GM19099 (cell line): ENCODE results near the gene NKAIN2.

Experiments
- POLR2A ChIP-seq: IDR thresholded peaks from 3 replicates; pipeline ENCODE4 v1.6.1; 2011; ENCODE audit warnings: low read depth; ENCODE audit not compliant: insufficient read length; ENCODE audit errors: extremely low read depth

Gene NKAIN2

DNA sequence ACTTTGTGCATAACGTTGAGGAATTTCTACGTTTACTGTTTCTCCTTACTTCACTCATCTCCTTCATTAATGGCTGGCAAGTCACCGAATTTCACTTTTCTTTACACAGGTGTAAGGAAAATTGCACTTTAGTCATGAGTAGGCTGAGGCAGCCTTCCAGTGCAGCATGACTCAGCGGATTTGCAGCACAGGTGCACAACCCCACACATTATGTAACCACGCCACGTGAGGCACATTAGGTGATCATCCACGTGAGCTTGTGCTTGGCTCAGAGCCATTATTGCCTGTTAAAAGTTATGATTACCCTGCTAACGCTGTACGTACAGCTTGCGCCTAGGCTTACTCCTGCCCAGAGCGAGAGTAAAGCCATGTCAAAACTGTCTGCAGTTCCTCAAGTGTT is 158.8 kb downstream of the NKAIN2 start:
- TF ChIP-seq POLR2A, result no peak

DNA sequence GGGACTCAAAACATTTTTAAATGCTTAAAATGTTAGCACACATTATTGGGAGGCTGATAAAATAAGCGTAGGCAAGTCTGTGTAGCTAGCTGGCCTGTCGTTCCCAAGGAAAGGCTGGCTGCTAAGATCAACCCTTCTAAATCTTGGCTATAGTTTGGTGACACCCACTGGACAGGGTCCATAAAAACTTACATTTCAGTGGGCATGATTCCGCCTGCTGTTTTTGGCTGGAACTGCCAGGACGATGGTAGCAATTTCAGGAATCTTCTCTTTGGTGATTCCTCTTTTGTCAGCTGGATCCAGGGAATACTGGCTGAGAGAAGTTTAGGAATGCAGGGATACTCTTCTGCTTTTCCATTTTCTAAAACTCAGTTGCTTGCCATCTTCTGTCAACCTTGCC is 162.2 kb downstream of the NKAIN2 start:
- TF ChIP-seq POLR2A, result no peak

DNA sequence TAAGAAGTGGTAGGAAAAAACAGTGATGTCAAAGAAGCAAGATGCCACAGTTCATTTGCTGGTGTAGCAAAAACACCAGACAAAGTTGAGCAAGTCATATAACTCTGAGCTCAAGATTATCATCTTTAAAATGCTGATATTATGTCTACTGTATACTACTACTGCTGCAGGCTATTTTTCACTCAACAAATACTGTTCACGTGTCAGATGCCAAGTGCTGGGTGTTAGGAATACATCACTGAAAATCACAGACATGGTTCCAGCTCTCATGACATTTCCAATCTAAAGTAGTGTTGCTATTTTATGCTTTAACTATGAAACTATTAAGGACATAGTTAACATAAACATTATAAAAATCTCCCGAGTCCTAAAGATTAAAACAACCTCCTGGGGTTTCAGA is 163.0 kb downstream of the NKAIN2 start:
- no peak for TF ChIP-seq POLR2A

DNA sequence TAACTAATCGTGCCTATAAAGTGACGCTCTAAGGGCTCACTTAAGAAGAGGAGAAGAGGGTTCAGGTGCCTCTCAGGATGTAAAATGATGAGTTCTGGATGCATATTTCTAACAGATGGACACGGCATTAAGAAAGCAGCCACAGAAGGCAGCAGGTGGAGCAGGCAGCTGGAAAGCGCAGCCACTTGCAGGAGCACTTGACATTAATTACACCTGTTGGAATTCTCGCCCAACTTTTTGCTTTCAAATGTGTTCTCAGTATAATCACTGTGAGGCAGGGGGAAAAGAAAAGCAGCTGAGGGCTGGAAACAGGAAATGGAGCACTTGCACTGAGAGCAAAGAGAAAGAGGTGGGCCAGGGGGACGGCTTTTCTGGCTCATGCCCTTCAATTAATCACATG is 164.2 kb downstream of the NKAIN2 start:
- TF ChIP-seq POLR2A, result no peak

DNA sequence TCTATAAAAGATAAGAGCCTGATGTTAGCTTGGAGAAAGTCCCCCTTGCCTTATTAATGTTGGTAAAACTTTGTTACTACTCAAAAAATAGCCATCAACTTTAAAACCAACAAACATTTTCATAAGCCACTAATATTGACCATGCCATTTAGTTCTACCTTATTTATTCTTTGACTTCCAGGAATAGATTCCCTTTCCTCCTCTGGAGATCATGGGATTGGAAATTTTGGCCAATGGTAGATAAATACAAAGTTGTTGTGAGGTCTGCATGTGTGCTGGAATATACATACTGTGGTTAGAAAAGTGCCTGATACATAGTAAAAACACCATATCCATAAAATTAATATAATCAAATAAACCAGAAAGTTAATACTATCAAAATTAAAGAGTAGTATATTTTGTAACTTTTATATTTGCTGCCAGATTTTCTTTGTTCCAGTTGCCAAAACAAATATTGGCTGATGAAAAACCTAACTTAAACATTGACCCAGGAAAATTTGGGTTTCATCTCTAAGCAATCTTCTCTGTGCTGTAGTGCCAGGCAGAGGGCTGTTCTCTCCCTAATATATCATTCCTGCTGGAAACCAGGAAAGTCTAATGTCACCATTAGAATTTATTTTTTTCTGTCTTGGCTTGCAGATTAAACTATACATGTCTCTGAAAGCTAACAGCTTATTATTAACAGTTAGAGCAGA is 169.1 kb downstream of the NKAIN2 start:
- no peak for TF ChIP-seq POLR2A

DNA sequence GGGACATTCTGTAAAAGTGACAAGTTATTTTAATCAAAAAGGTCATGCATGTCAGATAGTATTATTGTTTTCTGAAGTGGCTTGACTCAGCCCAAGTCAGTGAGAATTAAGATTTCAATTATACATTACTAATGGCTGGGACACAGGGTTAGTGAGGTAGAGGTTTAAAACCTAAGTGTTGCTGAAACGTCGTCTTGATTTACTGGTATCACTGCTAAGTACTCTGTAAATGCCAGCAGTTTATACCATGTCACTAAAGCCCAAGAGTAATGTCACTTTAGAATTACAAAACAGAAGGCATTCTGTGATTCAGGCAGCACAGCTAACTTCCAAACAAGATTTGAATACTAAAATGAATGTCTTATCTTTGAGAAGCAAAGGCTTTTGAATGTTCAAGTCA is 176.6 kb downstream of the NKAIN2 start:
- no peak for TF ChIP-seq POLR2A

DNA sequence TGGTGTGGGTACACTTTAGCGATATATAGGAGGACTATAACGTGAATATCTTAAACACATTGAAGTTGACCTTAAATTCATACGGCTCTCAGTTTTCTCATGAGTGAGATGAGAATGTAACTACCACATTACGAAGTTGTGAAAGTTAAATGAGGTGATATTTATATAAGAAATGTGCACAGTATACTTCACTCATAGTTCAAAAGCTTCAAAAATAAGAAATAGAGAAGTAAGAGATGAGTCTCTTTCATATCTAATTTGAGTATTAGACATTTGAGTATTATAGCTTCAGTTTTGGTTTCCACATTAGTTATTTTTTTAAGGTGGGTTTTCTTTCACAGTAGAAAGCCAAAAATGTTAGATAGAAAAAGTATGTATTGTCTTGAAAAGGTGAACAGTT is 183.3 kb downstream of the NKAIN2 start:
- TF ChIP-seq POLR2A, result no peak

DNA sequence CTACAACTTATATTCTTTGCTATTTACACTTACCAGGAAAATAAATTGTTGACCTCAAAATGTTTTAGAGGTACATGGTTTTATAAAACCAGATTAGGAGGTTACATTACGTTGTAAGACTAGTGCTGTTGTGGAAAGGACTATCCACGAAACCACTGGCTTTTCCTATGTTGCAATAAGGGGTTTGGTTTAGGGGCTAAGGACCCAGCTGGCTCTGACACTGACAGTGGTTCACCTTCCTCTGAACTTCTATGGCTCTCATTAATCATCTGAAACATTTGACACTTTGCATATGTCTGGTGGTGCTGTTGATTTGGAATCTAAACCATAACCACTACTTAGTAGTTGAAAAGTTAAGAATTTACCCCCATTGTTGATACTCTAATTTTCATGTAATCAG is 186.7 kb downstream of the NKAIN2 start:
- TF ChIP-seq POLR2A, result no peak

DNA sequence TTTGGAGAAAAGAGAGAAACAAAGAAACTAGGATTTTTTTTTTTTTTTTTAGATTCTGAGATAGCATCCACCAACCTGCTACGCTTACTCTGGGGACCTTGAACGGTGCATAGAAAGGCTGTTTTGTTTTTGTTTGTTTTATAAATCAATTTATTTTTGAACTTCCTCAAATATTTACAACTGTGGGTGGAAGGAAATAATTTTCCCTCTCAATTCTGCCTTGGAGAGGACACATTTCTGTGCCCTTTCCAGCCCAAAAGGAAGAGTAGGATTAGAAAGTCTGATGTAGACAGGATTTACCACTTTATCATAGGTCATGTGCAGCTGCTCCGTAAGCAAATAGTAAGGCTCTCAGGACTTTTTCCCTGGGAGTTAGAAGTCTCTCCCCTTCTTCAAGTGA is 190.5 kb downstream of the NKAIN2 start:
- no peak for TF ChIP-seq POLR2A

DNA sequence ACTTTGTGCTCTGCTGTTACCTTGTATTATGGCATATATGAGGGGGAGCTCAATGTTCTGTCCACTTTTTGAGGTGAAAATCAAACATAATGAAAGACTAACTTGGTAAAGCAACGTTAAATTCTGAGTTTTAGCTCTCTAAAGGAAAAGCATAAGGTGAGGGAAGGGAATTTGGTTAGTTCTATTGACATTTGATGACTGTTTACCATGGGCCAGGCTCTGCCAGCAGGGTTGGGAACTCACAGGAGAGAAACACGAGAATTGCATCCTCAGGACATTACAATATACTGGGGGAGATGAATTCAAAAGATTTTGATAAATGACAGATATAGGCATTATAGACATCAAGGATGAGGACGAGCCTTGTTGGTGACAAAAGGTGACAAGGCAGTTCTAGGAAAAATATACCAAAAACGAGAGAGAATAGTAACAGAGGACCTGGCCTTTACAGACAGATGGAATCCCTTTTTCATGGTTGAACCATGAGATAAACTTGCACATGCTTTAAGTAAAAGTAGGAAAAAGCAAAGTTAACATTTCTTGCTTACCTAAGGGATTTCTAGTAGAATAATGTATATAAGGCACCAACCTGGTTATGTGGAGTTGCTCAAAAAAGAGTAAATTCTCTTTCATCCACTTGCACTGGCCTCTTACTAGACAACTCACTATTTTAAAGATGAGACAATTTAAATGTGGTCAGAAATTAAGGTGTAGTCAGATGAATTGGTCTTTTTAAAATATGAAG is 191.4 kb downstream of the NKAIN2 start:
- TF ChIP-seq POLR2A, result no peak

DNA sequence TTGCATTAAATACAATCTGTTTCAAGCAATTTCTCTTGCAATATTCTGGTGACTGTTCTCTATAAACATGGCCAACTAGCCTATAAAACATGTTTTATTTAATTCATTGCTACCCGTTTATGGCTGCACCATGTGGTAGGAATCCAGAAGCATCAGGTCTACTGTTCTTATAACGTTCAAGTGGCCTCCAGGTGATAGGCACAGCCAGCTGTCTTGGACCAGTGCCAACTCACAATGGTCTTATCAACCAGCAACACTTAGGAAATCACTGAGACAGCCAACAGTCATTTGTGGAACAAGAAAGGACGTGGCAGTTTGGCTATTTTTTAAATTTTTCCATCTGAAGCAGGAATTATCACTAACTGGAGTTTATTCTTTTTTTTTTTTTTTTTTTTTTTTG is 193.6 kb downstream of the NKAIN2 start:
- TF ChIP-seq POLR2A, result no peak

DNA sequence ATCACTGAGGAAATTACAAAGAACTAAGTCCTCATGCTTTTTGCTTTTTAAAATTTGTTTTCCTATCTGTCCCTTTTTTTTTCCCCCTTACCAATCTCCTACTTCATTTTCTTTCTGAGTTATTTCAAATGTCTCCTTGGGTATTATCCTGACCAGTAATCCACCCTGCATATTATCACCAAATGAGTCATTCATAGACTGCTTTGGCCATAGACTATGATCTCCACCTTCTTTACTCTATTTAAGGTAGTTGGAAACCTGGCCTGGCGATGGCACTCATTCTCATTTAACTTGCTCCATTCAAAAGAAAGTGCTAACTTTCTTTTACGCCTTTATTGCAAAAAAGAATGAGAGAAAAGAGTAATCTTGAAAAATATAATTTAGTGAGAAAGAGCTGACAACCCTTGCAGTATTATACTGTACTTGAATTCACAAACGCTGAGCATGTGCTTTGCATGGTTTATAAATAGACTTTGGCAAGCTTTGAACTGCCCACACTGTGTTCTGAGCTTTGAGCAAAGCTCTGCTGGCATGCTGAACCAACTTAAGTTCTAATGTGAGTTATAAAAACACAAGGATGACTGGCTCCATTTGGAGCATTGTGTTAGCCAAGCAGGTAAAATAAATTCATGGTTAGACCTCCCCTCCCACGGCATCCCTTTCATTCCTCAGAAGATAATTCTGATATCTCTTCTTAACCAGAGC is 198.9 kb downstream of the NKAIN2 start:
- TF ChIP-seq POLR2A, result no peak

DNA sequence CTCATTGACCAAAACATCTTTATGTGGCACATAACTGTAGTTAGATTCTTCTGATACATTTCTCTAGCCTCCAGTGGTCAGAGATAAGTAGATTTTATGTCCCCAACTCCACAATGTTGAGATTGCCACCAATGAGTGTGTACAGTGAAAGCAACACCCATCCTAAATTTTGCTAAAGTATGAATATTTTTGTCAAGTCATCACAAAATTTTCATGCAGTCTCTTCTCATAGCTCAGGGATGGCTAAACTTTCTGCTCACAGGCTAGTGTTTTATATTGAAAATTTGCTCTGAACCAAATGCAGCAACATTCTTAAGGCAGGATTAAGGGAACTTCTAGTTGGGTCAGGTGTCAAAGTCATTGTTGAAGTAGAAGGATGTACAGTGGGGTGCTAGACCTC is 203.6 kb downstream of the NKAIN2 start:
- TF ChIP-seq POLR2A, result no peak

DNA sequence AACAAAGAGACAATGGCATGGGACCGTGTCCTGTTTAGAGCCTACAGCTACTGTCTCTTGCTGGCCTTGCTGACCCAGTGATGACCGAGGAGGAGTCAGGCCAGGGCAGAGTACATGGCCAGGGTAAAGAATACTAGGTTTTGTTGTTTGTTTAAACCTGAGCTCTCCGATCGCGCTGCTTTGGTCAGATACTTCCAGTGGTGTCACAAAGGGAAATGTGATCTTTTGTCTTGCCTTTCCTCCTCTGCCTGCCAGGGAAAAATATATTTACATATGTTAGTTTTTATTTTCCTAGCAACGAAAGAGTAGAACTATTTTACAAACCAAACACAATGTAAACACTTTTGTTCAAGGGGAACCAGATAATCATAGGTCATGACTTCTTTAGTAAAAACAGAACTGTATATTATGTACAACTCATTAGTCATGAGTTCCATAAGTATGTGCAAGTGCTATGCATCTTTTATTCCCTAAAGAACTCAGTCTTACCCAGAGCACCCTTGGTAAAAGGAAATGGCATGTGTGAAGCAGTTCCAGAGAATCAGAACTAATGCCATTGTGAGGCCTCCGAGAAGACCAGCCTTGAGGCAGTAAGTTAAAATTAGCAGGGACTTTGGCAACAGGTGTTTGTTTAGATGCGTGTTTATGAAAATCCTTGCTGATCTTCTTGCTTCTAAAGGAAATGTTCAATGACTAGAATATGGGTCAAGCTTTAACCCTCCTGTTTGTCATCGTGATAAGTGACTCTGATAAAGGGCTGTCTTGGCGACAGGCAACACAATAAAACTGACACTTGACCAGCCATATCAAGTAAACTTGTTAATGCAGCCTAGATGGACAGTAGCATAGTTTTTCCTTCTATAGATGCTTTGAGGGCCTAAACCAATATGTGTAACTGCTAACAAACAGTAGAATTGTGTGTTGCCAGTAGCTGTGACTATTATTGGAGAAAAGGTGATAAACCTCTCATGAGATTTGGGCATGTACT is 204.6 kb downstream of the NKAIN2 start:
- TF ChIP-seq POLR2A, result no peak
